ENCODE data around the gene SAG.

SAG gene

GRCh38 chr2:233270366-233270765 lies 37.2 kb upstream of the SAG start:
- FAIRE-seq (no peak), DNase-seq (ENCODE audit: insufficient read length) (no peak)
- TF ChIP-seq TAF1 (IDR thresholded peaks at IDR 0.05; ENCODE audit: borderline replicate concordance, low read depth, low read length): no peak
- TF ChIP-seq POLR2AphosphoS5 (IDR thresholded peaks at IDR 0.05; ENCODE audit: low read depth, low read length): no peak
- no peak for TF ChIP-seq POLR2A (IDR thresholded peaks at IDR 0.05; ENCODE audit: low read depth, low read length)

- no peak for DNase-seq (ENCODE audit: insufficient read length)
- peak; percentile 14 for FAIRE-seq
- TF ChIP-seq POLR2AphosphoS5 (IDR thresholded peaks at IDR 0.05; ENCODE audit: low read depth, low read length): no peak
- no peak for TF ChIP-seq POLR2A (IDR thresholded peaks at IDR 0.05; ENCODE audit: low read depth, low read length)
- no peak for TF ChIP-seq TAF1 (IDR thresholded peaks at IDR 0.05; ENCODE audit: borderline replicate concordance, low read depth, low read length)
These were observed 36.7 kb upstream of the SAG start for GRCh38 chr2:233270951-233271350.

GRCh38 chr2:233271693-233272092 lies 35.9 kb upstream of the SAG start:
- FAIRE-seq (no peak), DNase-seq (ENCODE audit: insufficient read length) (no peak)
- TF ChIP-seq POLR2AphosphoS5 (IDR thresholded peaks at IDR 0.05; ENCODE audit: low read depth, low read length) (no peak), POLR2A (IDR thresholded peaks at IDR 0.05; ENCODE audit: low read depth, low read length) (no peak), TAF1 (IDR thresholded peaks at IDR 0.05; ENCODE audit: borderline replicate concordance, low read depth, low read length) (no peak)

- TF ChIP-seq TAF1 (IDR thresholded peaks at IDR 0.05; ENCODE audit: borderline replicate concordance, low read depth, low read length) (no peak), POLR2A (IDR thresholded peaks at IDR 0.05; ENCODE audit: low read depth, low read length) (no peak), POLR2AphosphoS5 (IDR thresholded peaks at IDR 0.05; ENCODE audit: low read depth, low read length) (no peak)
- DNase-seq (ENCODE audit: insufficient read length) (no peak), FAIRE-seq (no peak)
These were observed 34.5 kb upstream of the SAG start for GRCh38 chr2:233273120-233273519.

GRCh38 chr2:233275223-233275622 lies 32.4 kb upstream of the SAG start:
- FAIRE-seq (no peak), DNase-seq (ENCODE audit: insufficient read length) (no peak)
- no peak for TF ChIP-seq POLR2A (IDR thresholded peaks at IDR 0.05; ENCODE audit: low read depth, low read length)
- no peak for TF ChIP-seq POLR2AphosphoS5 (IDR thresholded peaks at IDR 0.05; ENCODE audit: low read depth, low read length)
- no peak for TF ChIP-seq TAF1 (IDR thresholded peaks at IDR 0.05; ENCODE audit: borderline replicate concordance, low read depth, low read length)

GRCh38 chr2:233278921-233279320 lies 28.7 kb upstream of the SAG start:
- FAIRE-seq (no peak), DNase-seq (ENCODE audit: insufficient read length) (no peak)
- TF ChIP-seq POLR2AphosphoS5 (IDR thresholded peaks at IDR 0.05; ENCODE audit: low read depth, low read length) (no peak), POLR2A (IDR thresholded peaks at IDR 0.05; ENCODE audit: low read depth, low read length) (no peak), TAF1 (IDR thresholded peaks at IDR 0.05; ENCODE audit: borderline replicate concordance, low read depth, low read length) (no peak)

- no peak for FAIRE-seq
- no peak for TF ChIP-seq TAF1 (IDR thresholded peaks at IDR 0.05; ENCODE audit: borderline replicate concordance, low read depth, low read length)
- TF ChIP-seq POLR2AphosphoS5 (IDR thresholded peaks at IDR 0.05; ENCODE audit: low read depth, low read length): no peak
- no peak for TF ChIP-seq POLR2A (IDR thresholded peaks at IDR 0.05; ENCODE audit: low read depth, low read length)
- no peak for DNase-seq (ENCODE audit: insufficient read length)
These were observed 27.4 kb upstream of the SAG start for GRCh38 chr2:233280114-233280693.

- DNase-seq (ENCODE audit: insufficient read length): no peak
- FAIRE-seq: no peak
- TF ChIP-seq TAF1 (IDR thresholded peaks at IDR 0.05; ENCODE audit: borderline replicate concordance, low read depth, low read length) (no peak), POLR2AphosphoS5 (IDR thresholded peaks at IDR 0.05; ENCODE audit: low read depth, low read length) (peak; percentile 51; the same call in 1 of the 2 replicates)
These were observed 26.1 kb upstream of the SAG start for GRCh38 chr2:233281553-233281952.

GRCh38 chr2:233281992-233282603 lies 25.5 kb upstream of the SAG start:
- FAIRE-seq: no peak
- no peak for DNase-seq (ENCODE audit: insufficient read length)
- TF ChIP-seq TAF1 (IDR thresholded peaks at IDR 0.05; ENCODE audit: borderline replicate concordance, low read depth, low read length) (no peak), POLR2A (IDR thresholded peaks at IDR 0.05; ENCODE audit: low read depth, low read length) (no peak), POLR2AphosphoS5 (IDR thresholded peaks at IDR 0.05; ENCODE audit: low read depth, low read length) (no peak)

- DNase-seq (ENCODE audit: insufficient read length) (no peak), FAIRE-seq (no peak)
- no peak for TF ChIP-seq TAF1 (IDR thresholded peaks at IDR 0.05; ENCODE audit: borderline replicate concordance, low read depth, low read length)
- TF ChIP-seq POLR2A (IDR thresholded peaks at IDR 0.05; ENCODE audit: low read depth, low read length): no peak
- TF ChIP-seq POLR2AphosphoS5 (IDR thresholded peaks at IDR 0.05; ENCODE audit: low read depth, low read length): no peak
These were observed 21.7 kb upstream of the SAG start for GRCh38 chr2:233285921-233286320.

GRCh38 chr2:233287871-233288270 lies 19.7 kb upstream of the SAG start:
- FAIRE-seq (no peak), DNase-seq (ENCODE audit: insufficient read length) (no peak)
- no peak for TF ChIP-seq POLR2AphosphoS5 (IDR thresholded peaks at IDR 0.05; ENCODE audit: low read depth, low read length)
- no peak for TF ChIP-seq POLR2A (IDR thresholded peaks at IDR 0.05; ENCODE audit: low read depth, low read length)
- TF ChIP-seq TAF1 (IDR thresholded peaks at IDR 0.05; ENCODE audit: borderline replicate concordance, low read depth, low read length): no peak

GRCh38 chr2:233288663-233289062 lies 19.0 kb upstream of the SAG start:
- FAIRE-seq: no peak
- no peak for TF ChIP-seq POLR2AphosphoS5 (IDR thresholded peaks at IDR 0.05; ENCODE audit: low read depth, low read length)
- TF ChIP-seq TAF1 (IDR thresholded peaks at IDR 0.05; ENCODE audit: borderline replicate concordance, low read depth, low read length): no peak
- TF ChIP-seq POLR2A (IDR thresholded peaks at IDR 0.05; ENCODE audit: low read depth, low read length): no peak

More at GRCh38 chr2:233288663-233289062, 19.0 kb upstream of the SAG start:
- DNase-seq (ENCODE audit: insufficient read length): no peak
